Measurements from ENCODE around the gene DAP. TPM values are rescaled to one million over a fixed set of nuclear protein-coding genes. Genes with fewer than 3 reads are reported as not detected.
A peak's percentile ranks its signal among the peaks of the same experiment; 100 is the strongest.

Gene DAP
- total RNA-seq, 2 experiments from 2014 or later: 42.5 to 45.3 TPM

DNA sequence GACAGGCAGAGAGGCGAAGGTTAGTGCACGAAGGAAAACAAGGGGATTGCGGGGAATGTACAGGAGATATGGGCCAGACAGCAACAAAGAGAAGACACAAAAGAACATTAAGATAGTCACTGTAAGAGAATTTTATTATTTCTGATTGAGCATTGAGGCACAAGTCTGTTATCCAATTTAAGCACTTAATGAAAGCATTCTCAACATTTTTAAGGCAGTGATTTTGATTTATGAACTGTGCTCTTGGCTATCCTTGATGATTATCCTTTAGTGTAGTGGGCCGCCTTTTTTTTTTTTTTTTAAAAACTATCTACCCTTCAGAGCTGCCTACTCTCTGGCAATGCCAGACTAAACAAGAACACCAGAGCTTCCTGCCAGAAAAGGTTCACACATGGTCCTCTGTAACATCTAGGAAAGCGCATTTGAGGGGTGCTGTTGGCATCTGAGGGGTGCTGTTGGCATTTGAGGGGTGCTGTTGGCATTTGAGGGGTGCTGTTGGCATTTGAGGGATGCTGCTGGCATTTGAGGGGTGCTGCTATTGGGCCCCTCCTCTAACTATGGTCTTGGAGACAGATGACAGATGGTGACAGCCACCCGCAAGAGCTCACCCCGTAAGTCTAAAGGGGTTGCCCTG is 3.0 kb downstream of the DAP start:
- H3K4me3 Mint-ChIP-seq: no peak overlapping the region
- POLR2A ChIA-PET: no interaction called here
- no peaks in the 10 kb centered on the region for H3K27me3 Mint-ChIP-seq
- intact Hi-C loops (cut with micrococcal nuclease): no loop called here
- H3K27ac Mint-ChIP-seq: no peak overlapping the region
- TF ChIP-seq CTCF (IDR thresholded peaks at IDR 0.05): no peak
- H3K9me3 Mint-ChIP-seq: no peaks in the 10 kb centered on the region
- CTCF ChIA-PET: interaction anchor here (1.1 kb wide), 1 partner anchor 56 kb away, joined by 3 read pairs; no protein-coding TSS in a partner anchor
- H3K36me3 Mint-ChIP-seq (ENCODE audit: low read depth): peaks cover 28% of the 10 kb centered on the region
- ATAC-seq (no peak), DNase-seq (no peak)
- H3K4me1 Mint-ChIP-seq (ENCODE audit: low read depth): peaks cover 56% of the 10 kb centered on the region

- intact Hi-C loops (cut with micrococcal nuclease): no loop called here
- Mint-ChIP-seq H3K4me3 (no peak overlapping the region), H3K27me3 (no peaks in the 10 kb centered on the region), H3K9me3 (no peaks in the 10 kb centered on the region), H3K4me1 (ENCODE audit: low read depth) (peaks cover 52% of the 10 kb centered on the region), H3K27ac (peak overlapping the region; percentile 55), H3K36me3 (ENCODE audit: low read depth) (peaks cover 28% of the 10 kb centered on the region)
- ATAC-seq (no peak), DNase-seq (no peak)
- CTCF ChIA-PET: no interaction called here
- TF ChIP-seq CTCF (IDR thresholded peaks at IDR 0.05): no peak
- POLR2A ChIA-PET: no interaction called here
Measured at GRCh38 chr5:10757043-10757442, 4.0 kb downstream of the DAP start.

DNA sequence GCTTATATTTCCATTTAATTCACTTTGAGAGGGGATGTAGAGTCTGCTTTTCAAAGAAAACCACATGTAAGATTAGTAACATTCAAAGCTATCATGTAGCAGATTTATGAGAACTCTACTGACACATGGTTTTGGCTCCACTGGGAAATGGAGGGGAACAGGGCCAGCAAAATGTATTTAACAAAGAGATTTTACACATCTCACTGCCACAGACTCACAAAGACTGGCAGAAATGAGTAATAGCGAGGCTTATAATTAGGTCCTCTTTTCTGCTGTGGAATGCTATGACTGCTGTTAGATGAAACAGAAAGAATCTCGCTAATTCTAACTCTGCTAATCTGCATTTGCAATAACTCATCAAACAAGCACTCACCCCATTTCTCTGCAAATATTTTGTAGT is 4.5 kb downstream of the DAP start:
- ATAC-seq (no peak), DNase-seq (no peak)
- no peak for TF ChIP-seq CTCF (IDR thresholded peaks at IDR 0.05)
- peaks cover 28% of the 10 kb centered on the region for H3K36me3 Mint-ChIP-seq (ENCODE audit: low read depth)
- H3K27ac Mint-ChIP-seq: peak overlapping the region; percentile 62
- H3K4me3 Mint-ChIP-seq: no peak overlapping the region
- intact Hi-C loops (cut with micrococcal nuclease): no loop called here
- ChIA-PET CTCF (interaction anchor here (1.3 kb wide), 1 partner anchor 121 kb away, joined by 3 read pairs; no protein-coding TSS in a partner anchor), POLR2A (no interaction called here)
- H3K4me1 Mint-ChIP-seq (ENCODE audit: low read depth): peaks cover 48% of the 10 kb centered on the region
- H3K27me3 Mint-ChIP-seq: no peaks in the 10 kb centered on the region
- H3K9me3 Mint-ChIP-seq: no peaks in the 10 kb centered on the region

DNA sequence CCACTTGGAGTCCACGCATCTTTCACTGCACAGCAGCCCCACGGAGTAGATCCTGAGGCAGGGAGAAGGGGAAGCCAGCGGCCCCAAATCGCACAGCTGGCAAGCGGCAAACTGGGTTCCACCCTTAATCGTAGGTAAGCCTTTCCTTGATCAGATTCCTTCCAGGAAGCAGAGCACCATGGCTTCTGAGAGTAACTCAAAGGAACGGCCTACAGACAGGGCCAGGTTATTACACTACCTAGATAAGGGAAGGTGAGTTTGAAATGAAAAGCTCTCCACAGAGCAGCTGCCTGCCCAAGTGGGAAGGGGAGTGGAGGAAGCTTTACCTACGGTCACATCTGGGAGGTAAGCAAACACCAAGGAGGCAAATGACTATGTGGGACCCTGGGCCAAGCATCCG is 7.9 kb downstream of the DAP start:
- peaks cover 31% of the 10 kb centered on the region for H3K4me1 Mint-ChIP-seq (ENCODE audit: low read depth)
- no peaks in the 10 kb centered on the region for H3K9me3 Mint-ChIP-seq
- no peak overlapping the region for H3K4me3 Mint-ChIP-seq
- ATAC-seq (no peak), DNase-seq (no peak)
- CTCF ChIA-PET: no interaction called here
- POLR2A ChIA-PET: no interaction called here
- H3K36me3 Mint-ChIP-seq (ENCODE audit: low read depth): peaks cover 16% of the 10 kb centered on the region
- intact Hi-C loops (cut with micrococcal nuclease): no loop called here
- H3K27me3 Mint-ChIP-seq: no peaks in the 10 kb centered on the region
- H3K27ac Mint-ChIP-seq: no peak overlapping the region
- TF ChIP-seq CTCF (IDR thresholded peaks at IDR 0.05): no peak

GRCh38 chr5:10752451-10752850 is 8.6 kb downstream of the DAP start:
- DNase-seq (no peak), ATAC-seq (no peak)
- CTCF ChIA-PET: no interaction called here
- Mint-ChIP-seq H3K4me3 (no peak overlapping the region), H3K9me3 (no peaks in the 10 kb centered on the region), H3K36me3 (ENCODE audit: low read depth) (peaks cover 16% of the 10 kb centered on the region), H3K27me3 (no peaks in the 10 kb centered on the region), H3K4me1 (ENCODE audit: low read depth) (peaks cover 24% of the 10 kb centered on the region), H3K27ac (no peak overlapping the region)
- no peak for TF ChIP-seq CTCF (IDR thresholded peaks at IDR 0.05)
- intact Hi-C loops (cut with micrococcal nuclease): no loop called here
- POLR2A ChIA-PET: interaction anchor here (1.0 kb wide), 1 partner anchor 8 kb away, joined by 4 read pairs; the partner anchor contains the start of gene DAP
